GM21576 (cell line): ENCODE results near the gene CELF5.
"Not testable (repeated sequence)": the region's sequence is repeated elsewhere in the genome, so short reads cannot be mapped to it uniquely, and the experiment has no call there.

Source experiments
- ATAC-seq: cut with Tn5 transposase; IDR thresholded peaks from one replicate; pipeline ENCODE4 v1.9.1; 2021; ENCODE audit warnings: mild to moderate bottlenecking, moderate library complexity; ENCODE audit not compliant: unreplicated experiment

CELF5 gene

DNA sequence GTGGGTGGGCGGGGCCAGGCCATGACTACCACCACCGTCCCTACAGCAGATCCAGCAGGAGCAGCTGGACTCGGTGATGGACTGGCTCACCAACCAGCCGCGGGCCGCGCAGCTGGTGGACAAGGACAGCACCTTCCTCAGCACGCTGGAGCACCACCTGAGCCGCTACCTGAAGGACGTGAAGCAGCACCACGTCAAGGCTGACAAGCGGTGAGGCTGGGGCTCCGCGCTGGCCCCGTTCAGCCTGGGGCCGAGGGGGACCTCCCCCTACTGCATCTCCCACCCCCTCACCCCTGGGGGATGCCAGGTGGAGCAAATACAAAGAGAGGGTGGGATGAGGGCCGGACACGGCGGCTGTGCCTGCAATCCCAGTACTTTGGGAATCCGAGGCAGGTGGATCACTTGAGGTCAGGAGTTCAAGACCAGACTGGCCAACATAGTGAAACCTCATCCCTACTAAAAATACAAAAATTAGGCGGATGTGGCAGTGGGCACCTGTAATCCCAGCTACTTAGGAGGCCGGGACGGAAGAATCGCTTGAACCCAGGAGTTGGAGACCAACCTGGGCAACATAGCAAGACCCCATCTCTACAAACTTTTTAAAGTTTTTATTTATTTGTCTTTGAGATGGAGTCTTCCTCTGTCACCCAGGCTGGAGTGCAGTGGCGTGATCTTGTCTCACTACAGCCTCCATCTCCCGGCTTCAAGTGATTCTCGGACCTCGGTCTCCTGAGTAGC is 18.1 kb upstream of the CELF5 start:
- ATAC-seq: no peak

GRCh38 chr19:3207461-3208242 is 16.8 kb upstream of the CELF5 start:
- no peak for ATAC-seq

DNA sequence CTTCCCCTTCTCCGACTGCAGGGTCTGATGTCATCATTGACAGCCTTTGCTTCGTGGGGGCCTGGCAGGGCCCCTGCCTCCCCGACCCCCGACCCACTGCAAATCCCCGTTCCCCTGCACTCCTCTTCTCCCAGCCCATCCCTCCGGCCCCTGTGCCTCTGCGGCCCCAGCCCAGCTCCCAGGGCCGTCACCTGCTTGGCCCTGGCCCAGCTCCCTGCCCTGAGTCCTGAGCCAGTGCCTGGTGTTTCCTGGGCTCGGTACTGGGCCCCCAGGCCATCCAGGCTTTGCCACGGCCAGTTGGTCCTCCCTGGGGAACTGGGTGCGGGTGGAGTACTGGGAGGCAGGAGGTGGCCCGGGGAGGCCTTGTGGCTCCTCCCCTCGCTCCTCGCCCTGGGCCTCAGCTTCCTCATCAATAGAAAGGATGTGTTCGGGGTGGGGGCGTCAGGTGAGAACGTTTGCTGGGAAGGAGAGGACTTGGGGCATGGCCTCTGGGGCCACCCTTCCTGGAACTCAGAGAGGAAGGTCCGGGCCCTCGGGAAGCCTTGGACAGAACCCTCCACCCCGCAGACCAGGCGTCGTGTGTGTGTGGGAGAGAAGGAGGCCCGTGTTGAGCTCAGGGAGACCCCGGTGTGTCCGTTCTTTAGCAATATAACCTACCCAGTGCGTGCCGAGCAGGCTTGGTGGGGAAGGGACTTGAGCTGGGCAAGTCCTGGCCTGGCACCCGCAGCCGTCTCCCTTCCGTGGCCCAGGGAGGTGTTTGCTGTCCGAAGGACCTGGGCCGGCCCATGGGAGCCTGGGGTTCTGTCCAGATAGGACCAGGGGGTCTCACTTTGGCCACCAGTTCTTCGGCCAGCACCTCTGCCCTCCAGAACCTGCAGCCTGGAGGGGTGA is 15.9 kb upstream of the CELF5 start:
- no peak for ATAC-seq

DNA sequence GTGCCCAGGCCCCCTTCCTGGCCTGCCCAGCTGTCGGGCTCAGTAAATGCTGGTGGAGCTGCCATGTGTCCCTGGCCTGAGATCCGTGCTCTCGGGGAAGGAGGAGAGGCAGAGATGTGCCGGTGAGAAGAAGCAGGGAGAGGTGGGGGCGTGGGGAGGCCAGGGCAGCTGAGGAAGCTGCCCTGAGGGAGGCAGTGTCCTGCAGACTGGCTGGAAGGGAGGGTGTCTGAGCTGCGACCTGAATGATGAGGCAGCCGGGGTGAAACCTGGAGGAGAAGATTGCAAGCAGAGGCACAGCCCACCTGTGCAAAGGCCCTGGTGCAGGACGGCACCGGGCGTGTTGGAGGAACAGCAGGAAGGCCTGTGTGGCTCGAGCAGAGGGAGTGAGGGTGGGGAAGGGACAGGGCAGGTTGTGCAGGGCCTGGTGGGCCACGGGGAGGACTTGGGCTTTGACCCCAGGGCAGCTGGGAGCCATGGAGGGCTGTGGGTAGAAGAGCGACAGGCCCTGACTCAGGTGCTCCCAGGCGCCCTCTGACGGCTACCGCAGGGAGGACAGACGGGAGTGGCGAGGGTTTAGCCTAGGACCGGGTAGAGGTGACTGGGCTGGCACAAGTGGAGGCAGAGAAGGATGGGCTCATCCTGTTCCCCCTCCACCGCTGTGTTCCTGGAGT is 14.0 kb upstream of the CELF5 start:
- no peak for ATAC-seq

- ATAC-seq: no peak
These were observed 13.3 kb upstream of the CELF5 start for GRCh38 chr19:3211191-3211590.

GRCh38 chr19:3213159-3213558 is 11.3 kb upstream of the CELF5 start:
- no peak for ATAC-seq

GRCh38 chr19:3216874-3217273 is 7.6 kb upstream of the CELF5 start:
- ATAC-seq: no peak

DNA sequence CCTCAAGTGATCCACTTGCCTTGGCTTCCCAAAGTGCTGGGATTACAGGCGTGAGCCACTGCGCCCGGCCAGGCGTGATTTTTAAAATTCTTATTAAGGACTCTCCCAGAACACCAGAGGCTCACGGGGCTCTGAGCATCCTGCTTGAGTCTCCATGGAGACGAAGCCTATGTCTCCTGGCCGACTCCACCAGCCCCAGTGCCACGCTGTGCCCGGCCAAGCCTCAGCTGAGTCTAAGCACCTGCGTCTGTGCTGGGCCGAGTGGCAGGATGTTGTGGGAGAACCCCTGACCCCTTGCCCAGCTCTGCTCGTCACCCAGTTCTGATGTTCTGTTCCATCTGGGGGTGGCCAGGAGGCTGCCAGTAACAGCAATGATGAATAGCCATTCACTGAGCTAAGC is 3.9 kb upstream of the CELF5 start:
- ATAC-seq: no peak

GRCh38 chr19:3221576-3221975 is 2.9 kb upstream of the CELF5 start:
- not testable (repeated sequence) for ATAC-seq

- ATAC-seq: no peak
These were observed 1.8 kb upstream of the CELF5 start for GRCh38 chr19:3222709-3223108.

DNA sequence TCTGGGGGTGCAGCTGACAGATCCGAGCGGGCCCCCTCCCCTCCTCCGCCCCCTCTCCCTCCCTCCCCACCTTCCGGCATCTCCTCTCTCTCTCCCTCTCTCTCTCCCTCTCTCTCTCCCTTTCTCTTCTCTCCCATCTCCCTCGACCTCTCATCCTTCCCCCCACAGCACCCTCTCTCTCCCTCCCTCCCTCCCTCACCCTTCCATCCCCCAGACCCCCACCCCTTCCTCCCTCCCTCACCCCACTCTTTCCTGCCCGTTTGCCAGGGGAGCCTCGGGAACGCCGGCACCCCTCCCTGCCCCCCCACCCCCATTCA is 666 bp downstream of the CELF5 start:
- ATAC-seq: no peak

- ATAC-seq: no peak
These were observed 1.2 kb downstream of the CELF5 start for GRCh38 chr19:3225677-3226093.

DNA sequence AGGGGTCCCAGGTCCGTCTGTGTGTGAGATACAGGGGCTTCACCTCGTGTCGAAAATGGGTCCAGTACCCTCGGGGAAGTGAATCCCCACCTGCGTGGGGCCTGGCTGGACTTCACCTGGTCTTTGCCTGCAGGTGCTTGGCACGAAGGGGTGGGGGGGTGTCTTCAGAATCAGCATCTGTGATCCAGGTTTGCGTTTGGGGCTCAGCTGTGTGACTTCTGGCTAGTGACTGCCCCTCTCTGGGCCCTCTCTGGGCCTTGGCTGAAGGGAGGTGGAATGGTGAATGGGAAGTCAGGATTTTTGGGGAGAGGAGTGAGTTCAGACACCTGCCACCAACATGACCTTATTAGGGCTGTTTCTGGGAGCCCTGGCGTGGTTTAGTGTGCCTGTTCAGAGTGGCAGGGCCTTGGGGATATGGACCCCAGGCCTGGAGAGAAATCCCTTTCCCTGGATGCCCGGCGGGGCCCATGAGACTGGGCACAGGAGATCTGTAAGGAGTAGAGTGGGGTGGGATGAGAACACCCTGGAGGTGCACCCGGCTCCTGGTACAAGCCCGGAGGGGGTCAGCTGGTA is 2.7 kb downstream of the CELF5 start:
- no peak for ATAC-seq

DNA sequence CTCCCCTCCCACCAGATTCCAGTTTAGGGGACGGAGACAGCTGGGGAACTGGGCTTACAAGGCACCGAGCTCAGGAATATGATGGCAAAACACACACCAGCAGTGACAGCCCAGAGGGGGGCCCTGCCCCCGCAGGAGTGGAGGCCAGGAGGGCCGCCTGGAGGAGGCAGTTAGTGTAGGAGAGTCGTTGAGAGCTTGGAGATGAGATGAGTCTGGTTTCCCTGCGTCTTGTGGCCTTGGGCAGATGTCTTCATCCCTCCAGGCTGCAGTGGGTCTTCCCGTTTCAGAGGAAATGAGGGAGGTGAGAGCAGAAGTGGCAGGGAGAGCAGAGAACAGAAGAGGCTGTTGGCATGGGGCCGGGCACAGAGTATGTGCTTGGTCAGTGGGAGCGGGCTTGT is 4.9 kb downstream of the CELF5 start:
- ATAC-seq: no peak

- ATAC-seq: no peak
These were observed 5.5 kb downstream of the CELF5 start for GRCh38 chr19:3229888-3230496.

GRCh38 chr19:3231288-3231687 is 6.8 kb downstream of the CELF5 start:
- no peak for ATAC-seq

DNA sequence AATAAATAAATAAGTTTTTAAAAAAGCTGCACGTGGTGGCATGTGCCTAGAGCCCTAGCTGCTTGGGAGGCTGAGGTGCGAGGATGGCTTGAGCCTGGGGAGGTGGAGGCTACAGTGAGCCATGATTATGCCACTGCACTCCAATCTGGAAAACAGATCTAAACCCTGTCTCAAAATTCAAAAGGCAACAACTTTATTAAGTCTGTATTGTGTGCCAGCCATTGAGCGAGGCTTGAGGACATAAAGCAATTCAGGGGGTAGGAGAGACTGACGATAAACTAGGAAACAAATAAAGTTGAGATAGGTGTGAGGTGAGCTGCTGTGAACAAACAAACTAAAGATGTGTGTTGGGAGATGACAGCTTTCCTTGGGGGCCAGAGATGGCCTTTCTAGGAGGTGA is 8.7 kb downstream of the CELF5 start:
- ATAC-seq: no peak

GRCh38 chr19:3233831-3234230 is 9.4 kb downstream of the CELF5 start:
- no peak for ATAC-seq

- ATAC-seq: no peak
These were observed 10.3 kb downstream of the CELF5 start for GRCh38 chr19:3234800-3235199.

GRCh38 chr19:3235604-3236003 is 11.1 kb downstream of the CELF5 start:
- ATAC-seq: not testable (repeated sequence)
